CD4-positive, alpha-beta T cell (primary cell): ENCODE data around the gene LPIN2. TPM values are rescaled to one million over a fixed set of nuclear protein-coding genes. Genes with fewer than 3 reads are reported as not detected.

Experiments
- ATAC-seq: fragments of 200-7000 bp; cut with Tn5 transposase; one replicate; pipeline ENCODE4 v1.10.0; 2022; ENCODE audit warnings: mild to moderate bottlenecking; ENCODE audit not compliant: poor library complexity
- CTCF ChIA-PET: fragments of 350-600 bp; sonication (Branson Sonifier 250); formaldehyde crosslinking; loops from one replicate; lab custom pipeline; 2021; ENCODE audit warnings: antibody characterized with exemption, inconsistent platforms; lab: Charles Lee
- POLR2A ChIA-PET: fragments of 350-600 bp; sonication (Branson Sonifier 250); formaldehyde crosslinking; loops from one replicate; lab custom pipeline; 2021; ENCODE audit warnings: antibody characterized with exemption, inconsistent platforms; lab: Charles Lee
- DNase-seq, 14 experiments: peaks; one replicate each; pipeline ENCODE4 v3.0.0-alpha.2; 2013 to 2020; ENCODE audit warnings: mixed read lengths in 2 of 14
- H3K27ac ChIP-seq, 2 donors: one replicate each; pipeline versions ENCODE4 v1.5.1 to v1.7.0; 2013; ENCODE audit warnings: low read length in 2 of 2, low read depth in 1 of 2, mild to moderate bottlenecking in 1 of 2
- H3K27me3 ChIP-seq, 2 experiments: 1 replicate in 1 of 2; 2 replicates in 1 of 2; pipeline versions ENCODE4 v1.6.1 to v1.7.0; 2013; ENCODE audit warnings: low read length in 2 of 2, control low read depth in 1 of 2, mild to moderate bottlenecking in 1 of 2, moderate library complexity in 1 of 2; ENCODE audit not compliant: insufficient read depth in 2 of 2, control insufficient read depth in 1 of 2
- H3K36me3 ChIP-seq: one replicate; pipeline ENCODE4 v1.6.1; 2013; ENCODE audit warnings: low read length, control low read depth; ENCODE audit not compliant: insufficient read depth
- H3K4me1 ChIP-seq: one replicate; pipeline ENCODE4 v1.6.1; 2013; ENCODE audit warnings: low read length, control low read depth; ENCODE audit not compliant: insufficient read depth
- H3K4me3 ChIP-seq: one replicate; pipeline ENCODE4 v1.5.1; 2013; ENCODE audit warnings: mild to moderate bottlenecking, low read length, moderate library complexity
- H3K9me3 ChIP-seq, 2 experiments: 1 replicate in 1 of 2; 2 replicates in 1 of 2; pipeline versions ENCODE4 v1.6.1 to v1.7.0; 2013; ENCODE audit warnings: low read length in 2 of 2, mild to moderate bottlenecking in 2 of 2, control low read depth in 1 of 2, moderate library complexity in 1 of 2; ENCODE audit not compliant: control insufficient read depth in 1 of 2, insufficient read depth in 1 of 2
- H3K27ac Mint-ChIP-seq: one replicate; pipeline ENCODE4 v1.8.0; 2020; ENCODE audit warnings: mixed read lengths
- H3K27me3 Mint-ChIP-seq: one replicate; pipeline ENCODE4 v1.8.0; 2021; ENCODE audit warnings: mixed read lengths
- H3K36me3 Mint-ChIP-seq: one replicate; pipeline ENCODE4 v1.8.0; 2021; ENCODE audit warnings: low read depth, mixed read lengths
- H3K4me1 Mint-ChIP-seq: one replicate; pipeline ENCODE4 v1.8.0; 2021; ENCODE audit warnings: low read depth, mixed read lengths
- H3K4me3 Mint-ChIP-seq: one replicate; pipeline ENCODE4 v1.8.0; 2020; ENCODE audit warnings: mild to moderate bottlenecking, mixed read lengths
- H3K9me3 Mint-ChIP-seq: one replicate; pipeline ENCODE4 v1.8.0; 2020; ENCODE audit warnings: mixed read lengths
- CTCF ChIP-seq: fragments of 200-600 bp; IDR thresholded peaks from one replicate; pipeline ENCODE4 v1.8.0; 2022; ENCODE audit warnings: antibody characterized with exemption, mild to moderate bottlenecking
- intact Hi-C, 2 experiments: fragments of 100-400 bp; cut with DNase I in 1 of 2; cut with micrococcal nuclease in 1 of 2; formaldehyde crosslinking; loops; one replicate each; pipeline versions ENCODE4 v1.15.1 to v1.9.0; 2023 to 2025; cut with DNase I, micrococcal nuclease
- total RNA-seq, 174 experiments: library from RNA in 2 of 174; stranded (reverse) in 2 of 174; gene quantifications; one replicate each; pipeline ENCODE4 v1.2.3 and lab custom pipeline; 2021 to 2026

Gene LPIN2
- total RNA-seq, 2 experiments from 2014 or later: 48.7 to 49.0 TPM

- no peak for DNase-seq
- intact Hi-C loops: no loop called here
- Mint-ChIP-seq H3K27ac (no peak overlapping the region), H3K4me3 (no peak overlapping the region), H3K4me1 (peaks cover 24% of the 10 kb centered on the region), H3K9me3 (no peaks in the 10 kb centered on the region), H3K27me3 (no peaks in the 10 kb centered on the region), H3K36me3 (no peaks in the 10 kb centered on the region)
- no peaks in the 10 kb centered on the region for H3K9me3 ChIP-seq
- ChIA-PET POLR2A (interaction anchor here (1.1 to 1.9 kb wide), 2 partner anchors 19 to 56 kb away, joined by 4 to 5 read pairs; no protein-coding TSS in a partner anchor), CTCF (interaction anchor here (1.5 to 1.6 kb wide), 2 partner anchors 22 to 88 kb away, joined by 3 to 5 read pairs; no protein-coding TSS in a partner anchor)
- no peak overlapping the region for H3K27ac ChIP-seq
- no peaks in the 10 kb centered on the region for H3K36me3 ChIP-seq
- H3K27me3 ChIP-seq: no peaks in the 10 kb centered on the region
- ATAC-seq: no peak
- no peak for TF ChIP-seq CTCF
- peaks cover 10% of the 10 kb centered on the region for H3K4me1 ChIP-seq
- H3K4me3 ChIP-seq: no peak overlapping the region
Observed at GRCh38 chr18:3040881-3041280, 27.9 kb upstream of the LPIN2 start.

- no peaks in the 10 kb centered on the region for H3K9me3 ChIP-seq
- no peak overlapping the region for H3K27ac ChIP-seq
- intact Hi-C loops: no loop called here
- no peaks in the 10 kb centered on the region for H3K27me3 Mint-ChIP-seq
- H3K27ac Mint-ChIP-seq: no peak overlapping the region
- no peaks in the 10 kb centered on the region for H3K27me3 ChIP-seq
- peaks cover 10% of the 10 kb centered on the region for H3K4me1 ChIP-seq
- peaks cover 17% of the 10 kb centered on the region for H3K4me1 Mint-ChIP-seq
- ChIA-PET CTCF (interaction anchor here (1.6 to 1.8 kb wide), 2 partner anchors 23 to 206 kb away, joined by 4 to 5 read pairs; no protein-coding TSS in a partner anchor), POLR2A (interaction anchor here (1.1 to 1.9 kb wide), 2 partner anchors 20 to 55 kb away, joined by 4 to 5 read pairs; no protein-coding TSS in a partner anchor)
- H3K9me3 Mint-ChIP-seq: no peaks in the 10 kb centered on the region
- TF ChIP-seq CTCF: no peak
- H3K4me3 Mint-ChIP-seq: no peak overlapping the region
- no peaks in the 10 kb centered on the region for H3K36me3 ChIP-seq
- no peak overlapping the region for H3K4me3 ChIP-seq
- no peaks in the 10 kb centered on the region for H3K36me3 Mint-ChIP-seq
- ATAC-seq: no peak
- no peak for DNase-seq
Observed at GRCh38 chr18:3040173-3040572, 27.2 kb upstream of the LPIN2 start.

DNA sequence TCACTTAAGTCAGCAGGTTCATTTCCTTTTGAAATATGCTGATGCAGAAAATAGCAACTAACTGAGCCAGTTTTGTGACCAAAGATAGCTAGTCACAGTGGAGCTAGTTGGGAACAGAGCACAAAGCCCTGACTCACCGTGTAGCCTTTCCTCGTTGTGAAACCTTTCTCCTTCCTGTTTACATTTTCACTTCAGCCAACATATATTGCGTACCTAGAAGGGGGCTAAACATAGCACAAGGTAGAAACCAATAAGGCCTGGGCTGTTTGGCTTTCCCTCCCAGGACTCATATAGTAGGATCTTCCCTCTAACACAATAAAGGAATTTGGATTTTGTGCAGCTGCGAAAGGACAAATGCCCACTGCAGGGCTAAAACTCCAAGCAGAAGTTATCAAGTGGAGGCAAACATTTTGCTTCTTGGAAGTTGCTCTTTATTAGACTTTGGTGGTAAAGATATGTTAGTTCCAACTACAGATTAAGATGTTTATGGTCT is 24.5 kb upstream of the LPIN2 start:
- Mint-ChIP-seq H3K9me3 (no peaks in the 10 kb centered on the region), H3K4me1 (peaks cover 11% of the 10 kb centered on the region), H3K27me3 (no peaks in the 10 kb centered on the region), H3K27ac (peak overlapping the region; percentile 39), H3K4me3 (no peak overlapping the region), H3K36me3 (no peaks in the 10 kb centered on the region)
- Histone ChIP-seq H3K27ac (no peak overlapping the region), H3K4me1 (peaks cover 5% of the 10 kb centered on the region), H3K9me3 (no peaks in the 10 kb centered on the region), H3K27me3 (no peaks in the 10 kb centered on the region), H3K36me3 (no peaks in the 10 kb centered on the region), H3K4me3 (no peak overlapping the region)
- ChIA-PET POLR2A (interaction anchor here (0.8 to 1.2 kb wide), 2 partner anchors 22 to 24 kb away, joined by 3 to 9 read pairs; no protein-coding TSS in a partner anchor), CTCF (interaction anchor here (1.2 to 1.5 kb wide), 2 partner anchors 26 to 42 kb away, joined by 3 to 4 read pairs; no protein-coding TSS in a partner anchor)
- DNase-seq (peak in 4 of 14 experiments; percentile 37 to 54 (median 44)), ATAC-seq (peak; percentile 46)
- intact Hi-C loops: no loop called here
- no peak for TF ChIP-seq CTCF
